Spleen (tissue), 11 donors: ENCODE measurements around the gene AAK1. TPM values are rescaled to one million over a fixed set of nuclear protein-coding genes. Genes with fewer than 3 reads are reported as not detected.
A peak's percentile ranks its signal among the peaks of the same experiment; 100 is the strongest.

Experiments used
- DNase-seq: peaks from one replicate; pipeline ENCODE4 v3.0.0-alpha.2; 2020
- H3K27ac ChIP-seq, 8 donors: fragments of 200-600 bp; sonication (generic) in 7 of 8; 1 replicate in 4 of 8; 2 replicates in 4 of 8; pipeline versions ENCODE4 v1.5.0 to v1.8.0; 2016 to 2021; ENCODE audit warnings: inconsistent platforms in 4 of 8, mild to moderate bottlenecking in 4 of 8, moderate library complexity in 1 of 8
- H3K27me3 ChIP-seq, 7 donors: fragments of 200-600 bp; sonication (generic) in 6 of 7; replicated peaks in 1 of 7; 1 replicate in 4 of 7; 2 replicates in 3 of 7; pipeline versions ENCODE4 v1.5.0 to v1.8.0; 2016 to 2021; ENCODE audit warnings: inconsistent platforms in 3 of 7, mild to moderate bottlenecking in 1 of 7
- H3K36me3 ChIP-seq, 6 donors: fragments of 200-600 bp; sonication (generic) in 5 of 6; 1 replicate in 4 of 6; 2 replicates in 2 of 6; pipeline versions ENCODE4 v1.5.0 to v1.8.0; 2016 to 2021; ENCODE audit warnings: inconsistent platforms in 2 of 6
- H3K4me1 ChIP-seq, 6 donors: fragments of 200-600 bp; sonication (generic) in 5 of 6; 1 replicate in 3 of 6; 2 replicates in 3 of 6; pipeline versions ENCODE4 v1.5.0 to v1.8.0; 2016 to 2021; ENCODE audit warnings: inconsistent platforms in 3 of 6
- H3K4me3 ChIP-seq, 8 donors: fragments of 200-600 bp; sonication (generic) in 7 of 8; 1 replicate in 4 of 8; 2 replicates in 4 of 8; pipeline versions ENCODE4 v1.5.0 to v1.8.0; 2016 to 2021; ENCODE audit warnings: inconsistent platforms in 4 of 8, mild to moderate bottlenecking in 4 of 8, moderate library complexity in 2 of 8
- H3K9me3 ChIP-seq, 8 donors: fragments of 200-600 bp; sonication (generic) in 7 of 8; 1 replicate in 4 of 8; 2 replicates in 4 of 8; pipeline versions ENCODE4 v1.5.0 to v1.8.0; 2016 to 2021; ENCODE audit warnings: inconsistent platforms in 4 of 8
- CTCF ChIP-seq, 11 experiments: fragments of 200-600 bp in 7 of 11; fragments of 450-650 bp in 4 of 11; sonication (generic) in 4 of 11; IDR thresholded peaks in 8 of 11; conservative IDR thresholded peaks in 3 of 11; 1 replicate in 7 of 11; 2 replicates in 4 of 11; pipeline versions ENCODE4 v1.4.0 to v1.8.0; 2016 to 2021; ENCODE audit warnings: antibody characterized with exemption in 11 of 11, inconsistent platforms in 4 of 11, mild to moderate bottlenecking in 1 of 11
- POLR2A ChIP-seq, 3 donors: fragments of 450-650 bp; IDR thresholded peaks; one replicate each; pipeline ENCODE4 v1.5.1; 2017; ENCODE audit warnings: antibody characterized with exemption in 3 of 3, mild to moderate bottlenecking in 1 of 3
- POLR2AphosphoS5 ChIP-seq, 3 donors: sonication (generic); formaldehyde crosslinking; IDR thresholded peaks; one replicate each; pipeline ENCODE4 v1.5.1; 2017; ENCODE audit warnings: antibody characterized with exemption in 3 of 3
- WGBS, 5 donors: extraction: QIAGEN DNeasy Blood & Tissue Kit in 3 of 5; methylation state at CpG; one replicate each; pipeline versions ENCODE4 v1.1.5 to v1.1.7; 2013 to 2018; 5-methylcytosine and 5-hydroxymethylcytosine counted together
- intact Hi-C: fragments of 100-400 bp; cut with DNase I; formaldehyde crosslinking; loops from one replicate; pipeline ENCODE4 v1.15.0; 2023; ENCODE audit warnings: low total_unique reads
- polyA plus RNA-seq, 3 donors: library from polyadenylated mRNA; stranded (reverse); fragments of 200-250 nt; gene quantifications; one replicate each; pipeline ENCODE4 v1.2.1, GENCODE V29; 2013
- total RNA-seq, 7 donors: library from RNA; depleted of rRNA in 3 of 7; stranded (reverse); fragments of >200 nt in 3 of 7; fragmentation: NEBNext Ultra II Directional in 4 of 7; extraction: Animal tissue kit (Norgen Biotek cat#: 25700) in 4 of 7; gene quantifications; one replicate each; pipeline versions ENCODE4 v1.1.0 to v1.2.1, GENCODE V29; 2016 to 2021
- donor health status: healthy with polysubstance abuse.
- donor health status: DM: no; HTN: no; CAD: no; lungs with moderate emphysema.
- donor health status: DM: no; HTN: no; CAD: no.
- donor health status: Bipolar disorder and iron deficiency.
- donor health status: healthy.
- donor health status: DM: no; HTN: no; CAD: no.
- donor health status: DM: yes; HTN: yes; CAD: no.

The AAK1 gene
- total and polyA plus RNA-seq, 10 donors = 8.3 to 95.1 (median 69.1) TPM

- DNase-seq = no peak
- Histone ChIP-seq H3K4me3 (no peak overlapping the region), H3K4me1 (no peaks in the 10 kb centered on the region), H3K9me3 (no peaks in the 10 kb centered on the region), H3K27me3 (no peaks in the 10 kb centered on the region), H3K36me3 (peaks cover 2 to 42% (median 16%) of the 10 kb centered on the region in 6 donors), H3K27ac (no peak overlapping the region)
- TF ChIP-seq POLR2AphosphoS5 (IDR thresholded peaks at IDR 0.05) (no peak), CTCF (IDR thresholded peaks at IDR 0.05 in 8 of 11, conservative IDR thresholded peaks at IDR 0.05 in 3 of 11) (no peak), POLR2A (IDR thresholded peaks at IDR 0.05) (no peak)
- intact Hi-C loops = no loop called here
- WGBS, 5 donors = 91 to 96% (median 94%) methylated on average over 8 of the region's 8 CpGs
These were observed 176.8 kb downstream of the AAK1 start for GRCh38 chr2:69466728-69467127.

- DNase-seq = no peak
- no peaks in the 10 kb centered on the region for H3K9me3 ChIP-seq
- H3K27me3 ChIP-seq = no peaks in the 10 kb centered on the region
- WGBS, 5 donors = 93 to 97% (median 95%) methylated on average over 13 to 14 of the region's 14 CpGs
- intact Hi-C loops = no loop called here
- no peak overlapping the region for H3K4me3 ChIP-seq
- H3K4me1 ChIP-seq = no peaks in the 10 kb centered on the region
- H3K36me3 ChIP-seq = peaks cover 2 to 51% (median 16%) of the 10 kb centered on the region in 6 donors
- TF ChIP-seq POLR2A (IDR thresholded peaks at IDR 0.05) = no peak
- no peak for TF ChIP-seq POLR2AphosphoS5 (IDR thresholded peaks at IDR 0.05)
- no peak for TF ChIP-seq CTCF (IDR thresholded peaks at IDR 0.05 in 8 of 11, conservative IDR thresholded peaks at IDR 0.05 in 3 of 11)
- no peak overlapping the region for H3K27ac ChIP-seq
These were observed 177.8 kb downstream of the AAK1 start for GRCh38 chr2:69465513-69466456.

DNA sequence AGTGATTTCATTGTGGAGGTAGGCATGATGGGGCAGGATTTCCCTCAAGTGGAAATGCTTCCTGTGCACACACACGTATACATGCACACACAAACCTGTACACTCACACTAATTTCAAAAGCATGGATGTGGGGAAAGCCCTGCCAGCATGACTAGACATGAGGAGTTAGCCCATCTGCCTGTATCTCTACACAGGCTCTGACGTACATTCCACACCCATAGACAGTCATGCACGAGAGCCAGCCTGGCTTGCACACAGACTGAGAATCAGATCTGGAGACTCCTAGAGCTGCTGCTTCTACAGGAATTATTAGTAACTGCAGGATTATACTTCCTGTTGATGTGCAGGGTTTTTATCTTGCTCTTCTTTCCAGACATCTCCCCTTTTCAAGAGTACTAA lies 179.0 kb downstream of the AAK1 start:
- Histone ChIP-seq H3K27me3 (no peaks in the 10 kb centered on the region), H3K4me1 (no peaks in the 10 kb centered on the region), H3K4me3 (no peak overlapping the region), H3K27ac (no peak overlapping the region), H3K9me3 (no peaks in the 10 kb centered on the region), H3K36me3 (peaks cover 2 to 53% (median 13%) of the 10 kb centered on the region in 6 donors)
- intact Hi-C loops = no loop called here
- 66 to 87% (median 78%) methylated on average over 3 of the region's 3 CpGs for WGBS, 5 donors
- DNase-seq = no peak
- TF ChIP-seq CTCF (IDR thresholded peaks at IDR 0.05 in 8 of 11, conservative IDR thresholded peaks at IDR 0.05 in 3 of 11) (no peak), POLR2AphosphoS5 (IDR thresholded peaks at IDR 0.05) (peak in 1 of 3 donors; percentile 7)

GRCh38 chr2:69462780-69463179 lies 180.8 kb downstream of the AAK1 start:
- Histone ChIP-seq H3K27me3 (no peaks in the 10 kb centered on the region), H3K4me3 (no peak overlapping the region), H3K27ac (no peak overlapping the region), H3K9me3 (no peaks in the 10 kb centered on the region), H3K4me1 (no peaks in the 10 kb centered on the region), H3K36me3 (peaks cover 2 to 53% (median 13%) of the 10 kb centered on the region in 6 donors)
- intact Hi-C loops = no loop called here
- TF ChIP-seq CTCF (IDR thresholded peaks at IDR 0.05 in 8 of 11, conservative IDR thresholded peaks at IDR 0.05 in 3 of 11) (no peak), POLR2A (IDR thresholded peaks at IDR 0.05) (no peak), POLR2AphosphoS5 (IDR thresholded peaks at IDR 0.05) (no peak)
- no peak for DNase-seq
- WGBS, 5 donors = 96 to 99% (median 98%) methylated on average over 3 of the region's 3 CpGs
